Subcutaneous adipose tissue (tissue), 4 donors: ENCODE data around the gene ARHGEF17. TPM values are rescaled to one million over a fixed set of nuclear protein-coding genes. Genes with fewer than 3 reads are reported as not detected.

Source experiments
- CTCF ChIP-seq: fragments of 450-650 bp; IDR thresholded peaks from one replicate; pipeline ENCODE4 v1.5.1; 2016; ENCODE audit warnings: low read depth, mild to moderate bottlenecking, control low read depth, antibody characterized with exemption, moderate library complexity
- total RNA-seq, 4 donors: library from RNA; depleted of rRNA; stranded (reverse); fragments of >200 nt; gene quantifications; one replicate each; pipeline ENCODE4 v1.1.0, GENCODE V29; 2016

Gene ARHGEF17
- total RNA-seq, 4 donors from 2014 or later = 13.1 to 95.1 (median 28.3) TPM

DNA sequence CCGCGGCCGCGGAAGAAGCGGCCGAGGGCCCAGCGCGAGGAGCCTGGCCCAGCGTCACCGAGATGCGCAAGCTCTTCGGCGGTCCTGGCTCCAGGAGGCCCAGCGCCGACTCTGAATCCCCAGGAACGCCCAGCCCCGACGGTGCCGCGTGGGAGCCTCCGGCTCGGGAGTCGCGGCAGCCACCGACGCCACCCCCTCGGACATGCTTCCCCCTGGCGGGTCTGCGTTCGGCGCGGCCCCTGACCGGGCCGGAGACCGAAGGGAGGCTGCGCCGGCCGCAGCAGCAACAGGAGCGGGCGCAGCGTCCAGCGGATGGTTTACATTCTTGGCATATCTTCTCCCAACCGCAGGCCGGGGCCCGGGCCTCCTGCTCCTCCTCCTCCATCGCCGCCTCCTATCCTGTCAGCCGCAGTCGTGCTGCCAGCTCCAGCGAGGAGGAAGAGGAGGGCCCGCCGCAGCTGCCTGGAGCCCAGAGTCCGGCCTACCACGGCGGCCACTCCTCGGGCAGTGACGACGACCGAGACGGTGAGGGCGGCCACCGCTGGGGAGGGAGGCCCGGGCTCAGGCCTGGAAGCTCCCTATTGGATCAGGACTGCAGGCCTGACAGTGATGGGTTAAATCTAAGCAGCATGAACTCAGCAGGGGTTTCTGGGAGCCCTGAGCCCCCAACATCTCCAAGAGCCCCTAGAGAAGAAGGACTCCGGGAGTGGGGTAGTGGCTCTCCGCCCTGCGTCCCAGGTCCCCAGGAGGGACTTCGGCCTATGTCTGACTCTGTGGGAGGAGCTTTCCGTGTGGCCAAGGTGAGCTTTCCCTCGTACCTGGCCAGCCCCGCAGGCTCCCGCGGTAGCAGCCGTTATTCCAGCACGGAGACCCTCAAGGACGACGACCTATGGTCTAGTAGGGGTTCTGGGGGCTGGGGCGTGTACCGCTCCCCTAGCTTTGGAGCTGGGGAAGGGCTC, 1.2 kb downstream of the ARHGEF17 start:
- TF ChIP-seq CTCF = no peak

DNA sequence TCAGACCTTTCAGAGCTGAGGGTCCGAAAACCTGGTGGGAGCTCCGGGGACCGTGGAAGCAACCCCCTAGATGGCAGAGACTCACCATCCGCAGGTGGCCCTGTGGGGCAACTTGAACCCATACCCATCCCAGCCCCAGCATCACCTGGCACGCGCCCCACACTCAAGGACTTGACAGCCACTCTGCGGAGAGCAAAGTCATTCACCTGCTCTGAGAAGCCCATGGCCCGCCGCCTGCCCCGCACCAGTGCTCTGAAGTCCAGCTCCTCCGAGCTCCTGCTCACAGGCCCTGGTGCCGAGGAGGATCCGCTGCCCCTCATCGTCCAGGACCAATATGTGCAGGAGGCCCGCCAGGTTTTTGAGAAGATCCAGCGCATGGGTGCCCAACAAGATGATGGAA, 2.0 kb downstream of the ARHGEF17 start:
- TF ChIP-seq CTCF = no peak

- TF ChIP-seq CTCF = no peak
These were observed 2.8 kb downstream of the ARHGEF17 start for GRCh38 chr11:73310661-73311393.

GRCh38 chr11:73311394-73311869, 3.4 kb downstream of the ARHGEF17 start:
- no peak for TF ChIP-seq CTCF

GRCh38 chr11:73312036-73312435, 4.0 kb downstream of the ARHGEF17 start:
- no peak for TF ChIP-seq CTCF

- TF ChIP-seq CTCF = no peak
These were observed 4.8 kb downstream of the ARHGEF17 start for GRCh38 chr11:73312851-73313327.

DNA sequence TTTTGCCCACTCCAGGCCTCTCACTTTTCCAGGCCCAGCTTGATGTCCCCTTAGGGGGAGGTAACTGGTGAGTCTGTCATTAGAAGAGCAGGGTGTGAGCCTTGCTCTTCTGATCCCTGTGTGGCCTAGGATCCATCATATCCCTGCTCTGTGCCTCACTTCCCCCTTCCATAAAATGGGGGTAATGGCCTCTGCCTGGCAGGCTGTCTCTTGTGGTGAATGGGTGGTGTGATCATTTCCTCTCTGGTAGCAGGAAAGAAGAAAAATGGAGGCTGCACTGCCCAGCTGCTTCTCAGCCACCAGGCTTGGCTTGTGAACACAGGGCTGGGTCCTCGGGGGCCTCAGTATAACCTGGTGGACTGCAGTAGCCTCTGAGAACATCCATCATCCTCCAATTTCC, 5.6 kb downstream of the ARHGEF17 start:
- TF ChIP-seq CTCF = no peak
